Measurements from ENCODE around the gene ARHGDIB.

GRCh38 chr12:14930299-14930698 is 31.1 kb downstream of the ARHGDIB start:
- TF ChIP-seq POLR2AphosphoS5 (IDR thresholded peaks at IDR 0.05) (no peak), EP300 (IDR thresholded peaks at IDR 0.05) (no peak), CTCF (IDR thresholded peaks at IDR 0.05) (no peak), POLR2A (IDR thresholded peaks at IDR 0.05) (no peak)

Measured in stomach (tissue), 4 donors.